CD4-positive, alpha-beta T cell treated with Interleukin-15 for 4 hours (primary cell): ENCODE results near the gene OPCML.
"Not testable (repeated sequence)": the region's sequence is repeated elsewhere in the genome, so short reads cannot be mapped to it uniquely, and the experiment has no call there.

Source experiments
- DNase-seq: peaks from one replicate; pipeline ENCODE4 v3.0.0-alpha.2; 2020; ENCODE audit warnings: low spot score

Gene OPCML

DNA sequence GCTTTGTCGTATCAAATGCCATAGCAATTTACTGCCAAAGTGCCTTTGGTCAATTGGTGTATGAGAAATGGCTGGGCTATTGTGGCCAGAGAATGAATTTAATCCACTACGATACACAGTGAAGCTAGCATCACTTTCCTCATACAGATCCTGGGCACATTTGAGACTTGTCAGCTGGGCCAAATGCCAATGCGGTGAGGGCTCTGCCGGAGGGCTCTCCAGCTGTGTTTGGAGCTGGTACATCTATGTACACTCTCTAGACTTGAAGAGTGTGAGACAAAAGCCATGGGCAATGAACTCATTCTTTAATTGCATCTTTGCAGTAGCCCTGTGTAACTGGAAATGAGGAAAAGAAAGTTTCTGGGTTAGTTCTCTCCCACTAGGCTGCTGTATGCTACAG is 1109.0 kb downstream of the OPCML start:
- no peak for DNase-seq

DNA sequence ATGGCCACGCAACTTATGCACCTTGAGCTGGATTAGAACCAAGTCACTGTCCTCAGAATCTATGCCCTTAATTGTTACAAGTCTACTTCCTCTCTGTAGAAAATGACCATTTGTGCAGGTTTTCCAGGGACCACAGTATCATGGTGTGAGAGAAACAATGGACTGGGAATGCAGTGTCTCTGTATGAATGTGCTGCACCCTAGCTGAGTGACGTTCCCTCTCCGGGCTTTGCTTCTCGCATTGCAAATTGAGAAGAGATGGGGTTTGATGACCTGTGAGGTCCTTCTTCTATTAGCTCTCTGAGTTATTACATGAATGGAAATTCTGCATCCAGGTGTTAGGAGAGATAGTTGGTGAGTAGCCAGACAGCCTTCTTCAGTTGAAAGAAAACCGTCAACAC is 1109.6 kb downstream of the OPCML start:
- DNase-seq = no peak

- no peak for DNase-seq
Observed at GRCh38 chr11:132421555-132421954, 1110.7 kb downstream of the OPCML start.

- no peak for DNase-seq
Observed at GRCh38 chr11:132414451-132414850, 1117.8 kb downstream of the OPCML start.

GRCh38 chr11:132410383-132410782 is 1121.9 kb downstream of the OPCML start:
- DNase-seq = no peak

DNA sequence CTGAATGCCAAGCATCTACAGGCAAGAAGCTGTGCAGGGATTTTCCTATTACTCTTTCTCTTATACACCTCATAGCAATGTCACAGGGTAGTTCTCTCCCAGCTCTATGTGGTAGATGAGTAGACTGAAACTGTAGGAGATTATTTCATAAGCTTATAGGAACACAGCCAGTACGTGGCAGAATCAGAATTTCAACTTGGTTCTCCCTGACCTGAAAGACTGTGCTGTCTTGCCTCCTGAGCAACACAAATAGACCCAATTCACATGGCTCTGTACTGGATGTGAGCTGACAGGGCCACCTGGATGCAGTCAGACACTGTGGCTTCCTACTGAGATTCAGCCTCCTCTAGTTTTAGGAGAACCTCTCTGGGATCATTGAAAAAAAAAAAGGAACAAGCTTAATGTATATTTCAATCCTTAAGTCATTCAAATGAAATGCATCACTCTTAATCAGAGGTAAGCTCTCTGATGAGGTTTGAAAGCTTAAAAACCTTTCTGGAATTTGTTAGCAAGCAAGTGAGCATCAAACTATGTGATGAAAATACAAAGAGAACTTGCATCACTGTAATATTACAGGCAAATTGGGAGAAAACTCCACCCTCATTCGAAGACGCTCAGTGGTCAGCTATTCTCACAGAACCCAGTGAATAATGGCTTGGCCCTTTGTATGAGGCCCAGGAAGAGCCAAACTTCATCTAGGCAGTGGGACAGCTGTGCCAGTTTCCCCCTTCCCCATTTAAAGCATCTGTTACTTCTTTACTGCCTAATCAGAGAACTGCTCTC is 1122.5 kb downstream of the OPCML start:
- no peak for DNase-seq

DNA sequence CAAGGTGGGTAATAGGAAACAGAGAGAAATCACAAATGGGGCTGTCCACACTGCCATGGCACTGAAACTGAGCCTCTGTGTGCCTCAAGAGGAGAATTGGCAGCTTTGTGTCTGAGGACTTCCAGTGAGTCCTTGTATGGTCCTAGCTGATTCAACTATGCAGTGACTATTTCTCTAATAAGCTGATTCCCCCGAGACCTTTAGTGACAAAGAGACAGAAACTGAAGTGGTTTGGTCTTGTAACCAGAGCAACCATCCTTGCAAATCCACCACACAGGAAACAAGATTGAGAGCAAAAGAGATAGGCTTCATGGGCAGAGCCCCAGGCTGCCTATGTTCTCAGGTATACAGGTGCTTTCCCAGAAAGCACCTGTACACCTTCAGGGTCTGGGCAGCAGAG is 1123.4 kb downstream of the OPCML start:
- no peak for DNase-seq

DNA sequence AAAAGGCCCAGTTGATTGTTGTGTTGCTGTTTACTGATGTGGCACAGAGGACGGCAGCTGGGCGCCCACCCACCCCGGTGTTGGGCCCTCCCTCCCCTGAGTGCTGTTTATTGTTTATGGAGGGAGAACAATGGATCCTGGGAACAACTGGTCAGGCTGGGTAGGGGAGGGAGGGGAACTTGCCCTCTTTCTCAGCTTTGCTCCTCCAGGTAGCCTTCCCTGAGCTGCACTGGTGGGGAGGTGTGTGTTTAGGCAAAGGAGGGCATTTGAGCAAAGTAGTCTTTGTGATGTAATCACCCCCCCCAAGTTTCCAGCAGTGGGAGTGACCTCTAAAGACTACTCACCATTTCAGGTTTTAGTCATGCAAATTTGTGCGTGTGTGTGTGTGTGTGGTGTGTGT is 1126.6 kb downstream of the OPCML start:
- no peak for DNase-seq

GRCh38 chr11:132402071-132402684 is 1130.1 kb downstream of the OPCML start:
- no peak for DNase-seq

DNA sequence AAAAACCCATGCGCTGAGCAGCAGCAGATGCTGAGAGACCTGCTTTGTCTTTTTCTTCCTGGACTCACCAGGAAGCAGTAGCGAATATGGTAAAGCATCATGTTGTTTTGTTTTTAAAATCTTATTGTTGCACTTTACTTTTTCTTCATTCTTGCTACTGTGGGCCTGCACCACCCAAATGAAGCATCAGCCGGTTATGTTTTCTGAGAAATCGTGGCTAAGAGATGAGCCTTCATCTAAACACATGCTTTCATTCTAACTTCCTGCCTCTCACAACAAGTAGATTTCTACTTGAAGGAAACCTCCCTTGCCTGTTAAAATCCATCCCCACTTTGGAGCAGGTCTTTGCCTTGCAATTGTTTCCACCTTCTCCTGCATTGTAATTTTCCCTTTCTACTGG is 1136.0 kb downstream of the OPCML start:
- DNase-seq = no peak

GRCh38 chr11:132395434-132395833 is 1136.9 kb downstream of the OPCML start:
- no peak for DNase-seq

DNA sequence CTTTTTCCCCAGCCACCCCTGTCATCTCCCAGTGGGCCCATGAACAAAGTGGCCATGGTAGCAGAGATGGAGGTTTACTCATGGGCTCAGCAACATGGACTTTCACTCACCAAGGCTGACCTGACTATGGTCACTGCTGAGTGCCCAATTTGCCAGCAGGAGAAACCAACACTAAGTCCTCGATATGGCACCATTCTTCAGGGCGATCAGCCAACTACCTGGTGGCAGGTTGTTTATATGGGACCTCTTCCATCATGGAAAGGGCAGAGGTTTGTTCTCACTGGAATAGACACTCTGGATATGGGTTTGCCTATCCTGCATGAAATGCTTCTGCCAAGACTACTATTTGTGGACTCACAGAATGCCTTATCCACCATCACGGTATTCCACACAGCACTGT is 1152.8 kb downstream of the OPCML start:
- DNase-seq = no peak

DNA sequence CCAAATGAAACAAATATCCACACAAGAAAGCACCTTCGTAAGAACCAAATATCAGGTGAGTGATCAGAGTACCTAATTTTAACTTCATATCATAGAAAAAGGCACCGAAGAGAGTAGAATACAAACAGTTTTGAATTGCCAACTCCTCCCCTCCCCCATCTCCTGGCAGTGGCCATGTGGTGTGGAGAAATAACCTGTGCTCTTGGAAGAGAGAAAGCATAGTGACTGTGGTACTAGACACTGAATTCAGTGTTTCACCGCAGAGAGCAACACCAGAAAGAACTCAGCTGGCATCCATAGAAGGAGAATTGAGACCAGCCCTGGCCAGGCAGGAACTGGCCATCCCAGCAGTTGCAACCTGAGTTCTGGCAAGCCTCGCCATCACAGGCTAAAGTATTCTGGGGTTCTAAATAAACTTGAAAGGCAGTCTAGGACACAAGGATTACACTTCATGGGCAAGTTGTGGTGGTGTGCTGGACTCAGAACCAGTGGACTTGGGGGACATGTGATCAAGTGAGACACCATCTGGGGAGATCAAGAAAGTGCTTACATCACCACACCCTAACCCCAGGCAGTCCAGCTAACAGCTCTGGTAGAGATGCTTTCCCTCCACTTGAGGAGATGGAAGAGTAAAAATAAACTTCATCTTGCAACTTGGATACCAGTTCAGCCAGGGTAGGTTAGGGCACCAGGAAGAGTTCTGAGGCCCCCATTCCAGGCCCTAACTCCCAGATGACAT is 1158.7 kb downstream of the OPCML start:
- no peak for DNase-seq

DNA sequence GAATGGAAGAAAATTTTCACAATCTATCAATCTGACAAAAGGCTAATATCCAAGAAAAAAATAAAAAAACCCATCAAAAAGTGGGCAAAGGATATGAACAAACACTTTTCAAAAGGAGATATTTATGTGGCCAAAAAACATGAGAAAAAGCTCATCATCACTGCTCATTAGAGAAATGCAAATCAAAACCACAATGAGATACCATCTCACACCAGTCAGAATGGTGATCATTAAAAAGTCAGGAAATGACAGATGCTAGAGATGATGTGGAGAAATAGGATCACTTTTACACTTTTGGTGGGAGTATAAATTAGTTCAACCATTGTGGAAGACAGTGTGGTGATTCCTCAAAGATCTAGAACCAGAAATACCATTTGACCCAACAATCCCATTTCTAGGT is 1162.2 kb downstream of the OPCML start:
- not testable (repeated sequence) for DNase-seq

DNA sequence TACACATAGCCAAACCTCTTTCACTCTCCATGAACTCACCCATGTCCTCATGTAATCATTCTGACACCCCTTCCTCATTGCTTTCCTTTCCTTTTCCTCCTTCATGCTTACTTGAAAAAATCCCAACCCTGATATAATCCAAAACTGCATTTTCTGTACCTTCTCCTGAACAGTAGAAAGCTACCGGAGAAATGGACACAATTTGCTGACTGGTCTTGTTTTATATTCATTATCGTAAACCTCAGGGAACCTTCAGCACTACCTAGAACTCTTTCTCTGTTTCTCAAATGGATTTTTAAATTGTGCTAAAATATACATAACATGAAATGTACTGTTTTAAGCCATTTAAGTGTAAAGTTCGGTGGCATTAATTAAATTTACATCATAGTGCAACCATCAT is 1165.0 kb downstream of the OPCML start:
- DNase-seq = no peak

DNA sequence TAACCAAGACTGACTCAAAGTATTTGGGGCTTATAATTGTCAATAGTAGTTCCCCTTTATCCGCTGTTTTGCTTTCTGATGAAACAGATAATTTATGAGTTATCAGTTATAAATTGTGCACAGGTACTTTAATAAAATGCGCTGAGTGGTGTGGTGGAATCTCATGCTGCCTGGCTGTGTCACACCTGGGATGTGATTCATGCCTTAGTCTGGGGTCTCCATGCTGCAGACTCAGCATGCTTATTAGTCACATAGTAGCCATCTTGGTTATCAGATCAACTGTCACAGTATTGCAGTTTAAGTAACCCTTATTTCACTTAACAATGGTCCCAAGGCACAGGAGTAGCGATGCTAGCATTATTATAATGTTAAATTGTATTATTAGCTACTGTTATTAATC is 1166.7 kb downstream of the OPCML start:
- no peak for DNase-seq
